Keratinocyte (primary cell): Measurements from ENCODE around the gene DIPK1A. TPM values are rescaled to one million over a fixed set of nuclear protein-coding genes. Genes with fewer than 3 reads are reported as not detected.

Source experiments
- DNase-seq: peaks from one replicate; pipeline ENCODE4 v3.0.0-alpha.2; 2011; ENCODE audit warnings: low read depth, missing footprints, low spot score
- FAIRE-seq: peaks from 2 replicates; lab custom pipeline; 2011; peaks lifted over from hg19 to GRCh38; lab: Jason Lieb, UNC
- H2AFZ ChIP-seq: 2 replicates; pipeline ENCODE4 v1.6.0; 2012; ENCODE audit warnings: low read length, control low read depth, inconsistent platforms; ENCODE audit not compliant: control insufficient read depth
- H3K27ac ChIP-seq: 2 replicates; pipeline ENCODE4 v1.5.1; 2011; ENCODE audit warnings: low read length; ENCODE audit not compliant: control insufficient read depth, insufficient read depth
- H3K27me3 ChIP-seq: 3 replicates; pipeline ENCODE4 v1.6.0; 2011; ENCODE audit warnings: low read length; ENCODE audit not compliant: control insufficient read depth, insufficient read depth; ENCODE audit errors: extremely low read depth
- H3K36me3 ChIP-seq, 2 experiments: 2 replicates in 1 of 2; 3 replicates in 1 of 2; pipeline ENCODE4 v1.5.1; 2011; ENCODE audit warnings: low read length in 2 of 2, mild to moderate bottlenecking in 1 of 2; ENCODE audit not compliant: control insufficient read depth in 2 of 2, insufficient read depth in 2 of 2; ENCODE audit errors: extremely low read depth in 1 of 2
- H3K4me1 ChIP-seq: 3 replicates; pipeline ENCODE4 v1.5.1; 2011; ENCODE audit warnings: low read length; ENCODE audit not compliant: control insufficient read depth, insufficient read depth; ENCODE audit errors: extremely low read depth
- H3K4me2 ChIP-seq: 3 replicates; pipeline ENCODE4 v1.6.0; 2011; ENCODE audit warnings: low read depth, low read length; ENCODE audit not compliant: control insufficient read depth, insufficient read depth; ENCODE audit errors: extremely low read depth
- H3K4me3 ChIP-seq, 3 experiments: fragments of 200-600 bp in 1 of 3; sonication (generic) in 1 of 3; 2 replicates in 2 of 3; 3 replicates in 1 of 3; pipeline ENCODE4 v1.5.1; 2011 to 2016; ENCODE audit warnings: low read length in 3 of 3, mild to moderate bottlenecking in 3 of 3, control low read depth in 2 of 3, inconsistent platforms in 1 of 3, low read depth in 1 of 3, mixed read lengths in 1 of 3, mixed run types in 1 of 3, moderate library complexity in 1 of 3; ENCODE audit not compliant: control insufficient read depth in 2 of 3, insufficient read depth in 2 of 3; ENCODE audit errors: extremely low read depth in 1 of 3
- H3K79me2 ChIP-seq: 2 replicates; pipeline ENCODE4 v1.6.0; 2012; ENCODE audit warnings: low read length; ENCODE audit not compliant: control insufficient read depth, insufficient read depth
- H3K9ac ChIP-seq: 3 replicates; pipeline ENCODE4 v1.6.0; 2011; ENCODE audit warnings: low read length; ENCODE audit not compliant: control insufficient read depth, insufficient read depth; ENCODE audit errors: extremely low read depth
- H3K9me1 ChIP-seq: 3 replicates; pipeline ENCODE4 v1.6.0; 2011; ENCODE audit warnings: low read length; ENCODE audit not compliant: control insufficient read depth, insufficient read depth; ENCODE audit errors: extremely low read depth
- H3K9me3 ChIP-seq: 2 replicates; pipeline ENCODE4 v1.5.1; 2012; ENCODE audit warnings: low read depth, low read length; ENCODE audit not compliant: control insufficient read depth
- H4K20me1 ChIP-seq: 3 replicates; pipeline ENCODE4 v1.6.0; 2011; ENCODE audit warnings: low read length; ENCODE audit not compliant: control insufficient read depth, insufficient read depth; ENCODE audit errors: extremely low read depth
- EZH2 ChIP-seq: IDR thresholded peaks from one replicate; pipeline ENCODE4 v1.6.1; 2012; ENCODE audit warnings: inconsistent platforms, mild to moderate bottlenecking, low read length, moderate library complexity
- dilution Hi-C: fragments of 300-500 bp; cut with MboI; formaldehyde crosslinking; loops from one replicate; pipeline ENCODE4 v1.7.0; 2020; ENCODE audit warnings: low sequenced_read_pairs; ENCODE audit not compliant: extremely low pct_ligation_motif_present
- polyA plus RNA-seq, 5 experiments: library from polyadenylated mRNA; depleted of rRNA in 3 of 5; stranded (reverse) in 3 of 5; stranded (forward) in 1 of 5; unstranded in 1 of 5; fragments of >200 nt; gene quantifications; 1 replicate in 1 of 5; 2 replicates in 3 of 5; 3 replicates in 1 of 5; pipeline versions ENCODE4 v1.2.1 to v1.2.3, GENCODE V29; 2011 to 2012; ENCODE audit warnings: missing spikeins in 2 of 5, low read depth in 1 of 5, low replicate concordance in 1 of 5
- TF ChIP-seq, protein P1 (sequence below), 3 experiments: IDR thresholded peaks in 1 of 3; conservative IDR thresholded peaks in 1 of 3; optimal IDR thresholded peaks in 1 of 3; 2 replicates in 2 of 3; 3 replicates in 1 of 3; pipeline versions ENCODE3 to v1.5.1; 2011; ENCODE audit warnings: low read length in 3 of 3, mild to moderate bottlenecking in 3 of 3, moderate library complexity in 2 of 3, control low read depth in 1 of 3, inconsistent platforms in 1 of 3; ENCODE audit not compliant: insufficient read depth in 2 of 3; ENCODE audit errors: extremely low read depth in 1 of 3

Gene DIPK1A
- polyA plus RNA-seq, 1 donor (not counting 4 experiments of a cell fraction or from before 2014, with no cell fraction given): 22.0 TPM

GRCh38 chr1:92842082-92843045 lies 118.9 kb downstream of the DIPK1A start:
- Histone ChIP-seq H3K9me1 (no peaks in the 10 kb centered on the region), H3K9ac (no peak overlapping the region), H3K27me3 (no peaks in the 10 kb centered on the region), H2AFZ (no peak overlapping the region), H3K79me2 (peaks cover 34% of the 10 kb centered on the region), H3K4me3 (no peak overlapping the region), H3K4me1 (peaks cover 4% of the 10 kb centered on the region), H3K36me3 (peaks cover 27 to 38% of the 10 kb centered on the region in 2 experiments), H3K9me3 (no peaks in the 10 kb centered on the region), H3K4me2 (no peak overlapping the region), H3K27ac (no peak overlapping the region), H4K20me1 (peaks cover 30% of the 10 kb centered on the region)
- TF ChIP-seq, protein P1, sequence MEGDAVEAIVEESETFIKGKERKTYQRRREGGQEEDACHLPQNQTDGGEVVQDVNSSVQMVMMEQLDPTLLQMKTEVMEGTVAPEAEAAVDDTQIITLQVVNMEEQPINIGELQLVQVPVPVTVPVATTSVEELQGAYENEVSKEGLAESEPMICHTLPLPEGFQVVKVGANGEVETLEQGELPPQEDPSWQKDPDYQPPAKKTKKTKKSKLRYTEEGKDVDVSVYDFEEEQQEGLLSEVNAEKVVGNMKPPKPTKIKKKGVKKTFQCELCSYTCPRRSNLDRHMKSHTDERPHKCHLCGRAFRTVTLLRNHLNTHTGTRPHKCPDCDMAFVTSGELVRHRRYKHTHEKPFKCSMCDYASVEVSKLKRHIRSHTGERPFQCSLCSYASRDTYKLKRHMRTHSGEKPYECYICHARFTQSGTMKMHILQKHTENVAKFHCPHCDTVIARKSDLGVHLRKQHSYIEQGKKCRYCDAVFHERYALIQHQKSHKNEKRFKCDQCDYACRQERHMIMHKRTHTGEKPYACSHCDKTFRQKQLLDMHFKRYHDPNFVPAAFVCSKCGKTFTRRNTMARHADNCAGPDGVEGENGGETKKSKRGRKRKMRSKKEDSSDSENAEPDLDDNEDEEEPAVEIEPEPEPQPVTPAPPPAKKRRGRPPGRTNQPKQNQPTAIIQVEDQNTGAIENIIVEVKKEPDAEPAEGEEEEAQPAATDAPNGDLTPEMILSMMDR (optimal IDR thresholded peaks at IDR 0.05 in 1 of 3, IDR thresholded peaks at IDR 0.05 in 1 of 3, conservative IDR thresholded peaks at IDR 0.05 in 1 of 3; ENCODE audit: extremely low read depth in 1 of 3, insufficient read depth in 2 of 3, low read length in 3 of 3): no peak
- no peak for TF ChIP-seq EZH2
- dilution Hi-C loops: no loop called here
- FAIRE-seq (no peak), DNase-seq (no peak)

- Histone ChIP-seq H3K27ac (no peak overlapping the region), H3K9ac (no peak overlapping the region), H3K9me1 (no peaks in the 10 kb centered on the region), H3K9me3 (no peaks in the 10 kb centered on the region), H4K20me1 (peaks cover 35% of the 10 kb centered on the region), H3K4me1 (peaks cover 4% of the 10 kb centered on the region), H2AFZ (no peak overlapping the region), H3K4me2 (no peak overlapping the region), H3K36me3 (peaks cover 31 to 43% of the 10 kb centered on the region in 2 experiments), H3K27me3 (no peaks in the 10 kb centered on the region), H3K4me3 (no peak overlapping the region), H3K79me2 (peaks cover 51% of the 10 kb centered on the region)
- DNase-seq (no peak), FAIRE-seq (no peak)
- TF ChIP-seq EZH2: no peak
- TF ChIP-seq, protein P1 (optimal IDR thresholded peaks at IDR 0.05 in 1 of 3, IDR thresholded peaks at IDR 0.05 in 1 of 3, conservative IDR thresholded peaks at IDR 0.05 in 1 of 3; ENCODE audit: extremely low read depth in 1 of 3, insufficient read depth in 2 of 3, low read length in 3 of 3): no peak
- dilution Hi-C loops: no loop called here
Measured at GRCh38 chr1:92840600-92840999, 120.7 kb downstream of the DIPK1A start.
